GM19328 (cell line): ENCODE results near the gene PAX2.

Experiments used
- ATAC-seq: cut with Tn5 transposase; IDR thresholded peaks from one replicate; pipeline ENCODE4 v1.9.1; 2021; ENCODE audit warnings: mild to moderate bottlenecking, moderate library complexity; ENCODE audit not compliant: unreplicated experiment

PAX2 gene

DNA sequence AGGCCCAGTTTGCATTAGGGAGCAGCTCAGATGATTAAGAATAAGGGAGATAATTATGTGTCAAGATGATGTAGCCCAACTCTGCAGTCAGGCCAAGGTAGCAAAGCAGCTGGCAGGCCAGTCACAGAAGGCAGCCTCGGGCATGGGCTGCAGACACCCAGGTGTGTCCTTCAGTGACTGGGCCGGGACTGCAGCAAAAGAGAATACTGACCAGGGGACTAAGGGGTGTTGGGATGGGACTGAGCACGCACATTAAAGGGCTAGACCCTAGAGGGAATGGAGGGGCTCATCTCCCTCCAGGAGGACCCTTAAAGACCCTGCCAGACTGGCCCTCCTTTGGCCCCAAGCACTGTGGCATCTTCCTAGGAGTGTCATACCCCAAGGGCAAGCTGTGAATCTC is 38.7 kb downstream of the PAX2 start:
- ATAC-seq = no peak

DNA sequence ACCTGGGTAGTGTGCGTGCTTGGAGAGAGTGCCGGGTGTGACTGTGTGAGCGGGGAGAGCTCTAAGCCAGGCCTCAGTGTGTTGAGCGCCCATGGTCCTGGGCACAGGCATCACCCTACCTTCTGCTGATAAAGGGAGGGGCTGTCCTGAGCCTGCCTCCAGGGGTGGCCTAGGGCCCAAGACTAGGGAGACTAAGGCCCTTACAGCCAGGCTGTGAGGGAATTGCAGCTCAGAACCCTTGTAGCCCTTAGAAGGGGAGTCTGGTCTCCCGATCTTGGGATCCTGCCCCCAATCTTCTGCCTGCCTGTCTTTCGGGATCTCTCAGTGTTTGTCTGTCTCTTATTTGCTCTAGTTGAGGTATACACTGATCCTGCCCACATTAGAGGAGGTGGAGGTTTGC is 41.2 kb downstream of the PAX2 start:
- no peak for ATAC-seq

DNA sequence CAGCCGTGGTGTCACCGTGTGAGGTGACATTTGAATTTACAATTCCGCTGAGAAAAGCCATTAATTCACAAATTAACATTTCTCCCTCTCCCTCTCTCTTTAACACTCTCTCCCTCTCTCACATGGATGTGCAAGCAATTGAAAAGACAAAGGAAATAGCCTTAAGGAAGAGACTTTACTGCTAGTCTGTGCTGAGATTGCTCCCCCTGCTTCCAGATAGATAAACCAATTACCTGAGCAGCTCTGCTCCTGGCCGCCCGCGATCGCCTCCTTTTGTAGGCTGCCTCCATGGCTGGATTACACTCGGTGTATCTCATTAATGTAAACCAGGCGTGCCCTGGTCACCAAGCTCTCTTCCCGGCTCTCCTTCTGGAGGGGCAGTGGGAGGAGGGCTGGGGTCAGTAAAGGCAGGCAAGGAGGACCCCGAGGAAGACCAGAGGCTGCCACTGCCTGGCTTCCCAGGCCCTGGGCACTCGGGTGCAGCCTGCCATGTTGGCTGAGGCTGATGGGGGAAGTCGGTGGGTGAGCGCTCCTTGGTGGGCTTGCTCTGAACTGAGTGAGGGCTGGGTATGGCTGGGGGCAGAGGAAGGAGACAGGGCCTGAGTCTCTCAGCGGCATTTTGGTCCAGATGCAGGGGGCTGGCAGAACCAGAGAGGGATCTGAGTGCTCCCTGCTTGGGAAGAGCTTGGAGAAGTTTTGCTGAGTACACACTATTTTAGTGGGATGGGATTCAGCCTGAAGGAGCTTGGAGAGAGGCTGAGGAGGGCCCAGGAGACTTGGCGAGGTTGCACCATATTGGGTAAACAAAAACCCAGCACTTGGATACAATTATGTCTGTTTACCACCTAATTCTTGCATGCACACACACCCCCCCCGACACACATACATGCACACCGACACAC is 42.9 kb downstream of the PAX2 start:
- no peak for ATAC-seq

DNA sequence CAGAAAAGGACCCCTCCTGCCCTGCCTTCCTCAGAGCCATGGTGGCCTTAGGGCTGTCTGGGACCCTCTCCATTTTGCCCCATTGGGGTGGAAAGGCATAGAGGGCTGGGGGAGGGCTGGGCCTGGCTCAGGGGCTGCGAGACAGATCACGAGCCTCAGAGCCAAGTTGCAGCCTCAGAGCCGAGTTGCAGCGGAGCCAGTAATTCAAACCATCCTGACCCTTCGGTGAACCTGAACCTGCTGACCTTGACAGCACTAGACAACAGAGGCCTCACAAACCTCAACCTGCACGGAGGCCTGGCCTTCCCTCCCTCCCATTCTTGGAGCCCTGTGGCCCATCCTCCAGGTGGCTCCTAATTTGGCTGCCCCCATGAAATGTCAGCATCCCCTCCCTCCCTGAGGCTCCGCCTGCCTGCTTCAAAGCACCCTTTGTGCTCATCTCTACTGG is 45.4 kb downstream of the PAX2 start:
- ATAC-seq = no peak

DNA sequence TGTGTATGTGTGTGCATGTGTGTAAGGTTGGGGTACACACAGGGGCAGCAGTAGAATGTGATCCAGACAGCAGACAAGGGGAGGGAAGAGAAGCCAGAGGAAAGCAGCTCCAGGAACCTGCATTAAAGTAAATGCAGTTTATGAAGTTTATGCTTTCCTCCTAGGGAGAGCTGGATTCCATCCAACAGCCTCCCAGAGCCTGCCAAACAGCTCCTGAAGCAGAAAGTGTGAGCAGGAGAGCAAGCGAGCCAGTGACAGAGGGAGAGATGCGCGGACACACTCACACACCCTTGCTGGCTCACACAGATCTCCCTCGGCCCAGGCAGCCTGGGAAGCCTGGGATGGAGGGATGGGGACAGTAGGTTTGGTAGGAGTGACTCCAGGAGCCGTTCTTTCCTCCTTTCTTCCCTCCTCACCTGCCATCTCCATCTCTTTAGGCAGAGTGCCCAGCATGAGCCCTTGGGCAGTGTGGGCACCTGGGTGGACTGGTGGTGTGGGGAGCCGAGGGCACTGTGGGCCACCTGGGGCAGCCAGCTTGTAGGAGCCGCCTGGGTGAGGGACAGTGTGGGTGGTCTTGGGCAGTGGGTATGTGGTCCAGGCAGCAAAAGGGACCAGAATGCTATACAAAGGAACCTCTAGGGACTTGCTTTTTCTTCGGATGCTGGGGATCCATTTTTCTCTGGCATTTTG is 46.1 kb downstream of the PAX2 start:
- no peak for ATAC-seq

DNA sequence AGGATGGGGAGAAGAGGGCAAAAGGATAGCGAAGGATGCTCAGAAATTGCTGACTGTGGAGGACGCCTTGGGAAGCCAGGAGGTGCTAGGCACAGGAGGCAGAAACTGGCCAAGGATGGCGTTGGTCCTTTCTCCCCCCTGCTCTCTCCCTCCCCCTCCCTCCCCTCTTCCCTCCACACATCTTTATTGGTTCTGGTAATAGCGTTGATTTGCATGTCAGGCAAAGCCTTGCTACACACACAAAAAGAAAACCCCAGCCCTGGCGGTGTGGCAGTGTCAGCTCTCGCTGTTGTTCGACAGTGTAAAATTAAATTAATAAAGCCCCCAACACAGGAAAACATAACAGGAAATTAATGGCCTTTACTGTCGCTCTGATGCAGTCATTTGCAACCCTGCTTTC is 47.2 kb downstream of the PAX2 start:
- no peak for ATAC-seq

DNA sequence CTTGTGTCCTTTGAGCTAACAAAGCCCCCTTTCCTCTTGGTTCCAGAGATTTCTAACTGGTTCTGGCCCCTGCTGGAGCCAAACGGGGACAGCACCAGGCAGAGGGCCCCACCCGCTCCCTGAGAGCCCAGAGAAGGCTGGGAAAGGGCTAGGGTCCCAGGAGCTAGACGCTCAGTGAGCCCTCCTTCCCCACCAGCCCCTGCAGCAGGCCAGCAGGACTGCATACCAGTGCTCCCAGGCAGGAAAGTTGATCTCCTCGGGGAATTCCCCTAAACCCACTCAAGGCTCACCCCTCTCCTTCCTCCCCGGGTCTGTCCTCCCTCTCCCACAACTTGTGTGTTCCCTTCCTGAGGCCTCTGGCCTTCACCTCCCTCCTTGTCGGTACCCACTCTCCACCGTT is 47.7 kb downstream of the PAX2 start:
- ATAC-seq = no peak

DNA sequence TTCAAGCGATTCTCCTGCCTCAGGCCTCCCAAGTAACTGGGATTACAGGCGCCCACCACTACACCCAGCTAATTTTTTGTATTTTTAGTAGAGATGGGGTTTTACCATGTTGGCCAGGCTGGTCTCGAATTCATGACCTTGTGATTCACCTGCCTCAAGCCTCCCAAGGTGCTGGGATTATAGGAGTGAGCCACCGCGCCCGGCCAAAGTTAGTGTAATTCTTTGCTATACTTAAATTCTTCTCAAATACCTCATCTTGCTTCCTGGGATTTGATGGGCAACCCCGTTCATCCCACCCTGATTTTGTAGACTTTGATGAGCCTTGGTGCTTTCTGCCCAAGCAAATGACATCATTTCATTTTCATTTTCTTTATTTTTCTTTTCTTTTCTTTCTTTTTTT is 54.5 kb downstream of the PAX2 start:
- ATAC-seq = no peak

DNA sequence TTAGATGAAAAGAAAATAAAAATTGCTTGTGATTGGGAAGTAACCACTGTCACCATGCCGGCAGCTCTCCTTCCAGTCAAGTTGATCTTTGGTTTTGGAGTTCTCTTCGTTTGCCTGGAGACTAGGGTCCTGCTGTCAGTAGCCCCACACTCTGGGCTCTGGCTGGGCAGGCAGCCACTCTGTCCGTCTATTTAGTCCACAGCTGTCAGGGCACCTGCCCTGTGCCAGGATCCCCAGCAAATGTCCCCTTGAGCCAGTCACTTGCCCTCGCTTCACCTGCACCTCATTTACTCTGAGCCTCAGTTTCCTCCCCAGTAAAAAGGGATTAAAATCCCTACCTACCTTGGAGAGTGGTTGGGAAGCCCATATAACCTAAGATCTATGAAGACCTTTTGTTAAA is 55.5 kb downstream of the PAX2 start:
- no peak for ATAC-seq

DNA sequence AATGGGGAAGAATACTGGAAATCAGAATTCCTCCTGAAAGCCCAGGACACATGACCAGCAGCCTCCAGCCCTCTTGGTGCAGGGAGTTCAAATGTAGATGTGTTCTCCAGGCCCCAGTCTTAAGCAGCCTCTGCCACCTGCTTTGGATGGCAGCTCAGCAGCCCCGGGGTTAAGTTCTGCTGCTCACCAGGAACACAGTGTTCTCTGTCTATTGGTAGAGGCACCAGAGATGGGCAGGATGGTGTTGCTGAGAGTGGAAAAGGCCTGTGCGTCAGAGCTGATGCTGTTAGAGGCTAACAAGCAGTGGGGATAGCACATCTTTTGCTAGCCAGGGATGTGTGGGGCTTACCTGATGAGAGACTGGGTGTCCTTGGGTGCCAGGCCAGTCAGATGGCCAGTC is 56.8 kb downstream of the PAX2 start:
- no peak for ATAC-seq

DNA sequence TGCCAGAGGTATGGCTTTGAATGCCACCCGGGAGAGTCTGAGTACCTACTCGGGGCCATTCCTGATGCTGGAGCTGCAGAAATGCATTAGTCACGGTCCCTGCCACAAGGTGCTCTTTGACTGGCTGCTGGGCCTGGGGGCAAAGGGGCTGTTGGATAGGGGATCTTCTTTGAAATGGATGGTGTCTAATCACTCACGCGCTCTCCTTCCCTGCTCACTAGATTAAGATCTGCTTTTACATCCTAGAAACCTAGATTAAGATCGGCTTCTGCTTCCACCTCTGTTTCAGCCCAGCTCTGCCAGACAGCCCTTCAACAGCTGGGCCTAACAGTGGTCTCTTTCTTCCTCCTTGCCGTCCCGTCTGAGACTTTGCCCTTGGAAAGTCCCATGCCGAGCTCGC is 57.2 kb downstream of the PAX2 start:
- ATAC-seq = no peak

DNA sequence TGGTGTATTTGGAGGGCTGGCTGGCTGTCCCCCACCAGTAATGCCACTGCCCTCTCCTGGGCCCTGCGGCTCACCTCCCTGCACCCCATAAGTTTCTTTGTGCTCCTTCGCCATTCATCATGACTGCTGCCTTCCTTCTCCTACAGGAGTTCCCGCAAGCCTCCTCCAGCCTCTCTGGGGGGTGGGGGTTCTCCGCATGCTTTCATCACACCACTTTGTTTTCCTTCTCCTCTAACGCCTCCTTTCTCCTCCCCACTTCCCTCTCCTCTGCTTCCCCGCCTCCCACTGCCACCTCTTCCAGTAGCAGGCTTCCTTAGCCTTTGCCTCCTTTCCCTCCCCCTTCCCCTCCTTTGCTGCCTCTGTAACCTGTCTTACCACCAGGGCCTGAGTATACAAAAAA is 58.1 kb downstream of the PAX2 start:
- ATAC-seq = no peak

DNA sequence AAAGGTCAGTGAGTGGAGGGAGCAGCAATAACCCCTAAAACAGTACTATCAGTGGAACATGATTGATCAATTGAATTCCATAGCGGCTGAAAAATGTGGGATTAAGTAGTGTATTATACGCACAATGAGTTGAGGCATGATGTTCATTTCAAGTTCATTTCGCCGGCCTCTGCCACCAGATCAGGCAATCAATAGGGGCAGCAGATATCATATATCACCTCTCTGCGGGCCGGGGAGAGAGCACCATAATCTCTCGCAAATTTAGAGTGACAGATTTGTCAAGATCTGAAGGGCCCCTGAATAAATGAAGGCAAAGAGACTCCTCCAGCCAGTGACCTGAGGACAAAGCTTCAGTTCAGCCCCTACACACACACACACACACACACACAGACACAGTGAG is 58.5 kb downstream of the PAX2 start:
- no peak for ATAC-seq

DNA sequence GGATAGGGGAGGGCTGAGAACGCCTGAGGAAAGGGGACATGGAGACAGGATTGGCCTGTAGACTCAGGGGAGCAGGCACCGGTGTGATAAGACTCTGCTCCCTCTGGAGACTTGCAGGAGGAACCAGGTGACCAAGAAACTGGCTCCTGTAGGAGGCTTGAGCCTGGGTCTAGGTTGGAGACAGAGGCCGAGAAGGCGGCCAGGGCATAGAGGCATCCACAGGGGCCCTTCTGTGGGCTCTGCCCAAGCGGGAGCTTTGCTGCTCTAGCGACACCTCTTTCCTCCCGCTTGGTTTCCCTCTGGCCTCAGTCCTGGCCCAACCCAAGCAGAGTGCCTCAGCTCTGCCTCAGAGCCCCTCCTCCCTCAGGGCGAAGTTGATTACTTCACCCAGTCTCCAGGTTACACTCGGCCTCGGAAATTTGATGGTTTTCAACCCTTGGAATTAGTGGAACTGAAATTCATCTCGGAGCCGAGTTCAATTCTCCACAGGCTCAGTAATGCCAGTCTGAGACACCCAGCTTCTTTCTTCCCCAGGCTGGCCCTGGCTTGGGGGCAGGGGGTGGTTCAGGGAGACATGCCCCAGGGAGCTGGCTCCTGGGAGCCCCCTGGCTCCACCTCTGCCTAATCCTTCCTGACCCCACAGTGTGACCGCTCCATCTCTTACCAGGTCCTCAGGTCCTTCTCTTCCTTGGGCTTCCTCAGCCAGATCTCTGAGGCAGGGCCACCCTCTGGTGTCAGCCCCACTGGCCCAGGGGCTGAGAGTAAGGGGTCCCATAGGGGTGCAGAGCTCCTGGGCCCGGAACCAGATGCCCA is 60.4 kb downstream of the PAX2 start:
- no peak for ATAC-seq

DNA sequence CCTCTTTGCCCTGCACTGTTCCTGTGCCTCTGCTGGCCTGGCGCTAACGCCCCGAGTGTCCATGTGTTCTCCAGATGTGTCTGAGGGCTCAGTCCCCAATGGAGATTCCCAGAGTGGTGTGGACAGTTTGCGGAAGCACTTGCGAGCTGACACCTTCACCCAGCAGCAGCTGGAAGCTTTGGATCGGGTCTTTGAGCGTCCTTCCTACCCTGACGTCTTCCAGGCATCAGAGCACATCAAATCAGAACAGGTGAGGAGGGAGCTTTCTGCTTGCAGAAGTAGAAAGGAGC is 60.9 kb downstream of the PAX2 start:
- ATAC-seq = no peak

DNA sequence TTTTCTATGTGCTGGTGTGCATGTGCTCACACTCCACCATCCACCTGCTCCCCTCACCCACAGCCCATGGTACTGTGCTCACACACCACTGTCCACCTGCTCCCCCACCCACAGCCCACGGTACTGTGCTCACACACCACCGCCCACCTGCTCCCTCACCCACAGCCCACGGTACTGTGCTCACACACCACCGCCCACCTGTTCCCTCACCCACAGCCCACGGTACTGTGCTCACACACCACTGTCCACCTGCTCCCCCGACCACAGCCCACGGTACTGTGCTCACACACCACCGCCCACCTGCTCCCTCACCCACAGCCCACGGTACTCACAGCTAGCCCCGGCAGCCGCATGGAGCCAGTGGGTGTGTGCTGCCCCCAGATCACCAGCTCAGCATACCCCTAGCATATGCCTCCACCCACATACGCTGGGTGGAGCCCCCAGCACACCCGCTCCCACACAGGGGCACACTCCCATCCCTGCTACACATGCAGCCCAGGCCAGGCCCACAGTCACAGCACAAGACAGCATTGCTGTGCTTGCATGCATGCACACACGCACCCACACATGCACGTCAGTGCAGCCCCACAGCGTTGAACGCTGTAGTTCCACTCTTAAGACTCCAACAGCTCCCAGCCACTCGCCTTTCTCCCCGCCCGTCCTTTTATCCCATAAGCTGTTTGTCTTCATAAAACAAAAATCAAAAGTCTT is 62.0 kb downstream of the PAX2 start:
- no peak for ATAC-seq

DNA sequence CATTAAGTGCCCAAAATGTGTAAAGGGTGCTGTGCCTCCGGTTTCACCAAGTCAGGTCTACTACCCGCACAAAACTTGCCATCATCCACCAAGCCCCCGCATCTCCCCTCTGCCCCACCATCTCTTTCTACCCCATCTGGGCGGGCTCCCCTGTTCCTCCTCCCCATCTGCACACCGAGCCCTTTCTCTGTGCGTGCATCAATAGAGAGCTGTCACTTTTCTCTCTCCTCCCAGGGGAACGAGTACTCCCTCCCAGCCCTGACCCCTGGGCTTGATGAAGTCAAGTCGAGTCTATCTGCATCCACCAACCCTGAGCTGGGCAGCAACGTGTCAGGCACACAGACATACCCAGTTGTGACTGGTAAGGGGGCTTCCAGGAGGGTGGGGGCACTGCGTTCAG is 63.5 kb downstream of the PAX2 start:
- ATAC-seq = no peak

DNA sequence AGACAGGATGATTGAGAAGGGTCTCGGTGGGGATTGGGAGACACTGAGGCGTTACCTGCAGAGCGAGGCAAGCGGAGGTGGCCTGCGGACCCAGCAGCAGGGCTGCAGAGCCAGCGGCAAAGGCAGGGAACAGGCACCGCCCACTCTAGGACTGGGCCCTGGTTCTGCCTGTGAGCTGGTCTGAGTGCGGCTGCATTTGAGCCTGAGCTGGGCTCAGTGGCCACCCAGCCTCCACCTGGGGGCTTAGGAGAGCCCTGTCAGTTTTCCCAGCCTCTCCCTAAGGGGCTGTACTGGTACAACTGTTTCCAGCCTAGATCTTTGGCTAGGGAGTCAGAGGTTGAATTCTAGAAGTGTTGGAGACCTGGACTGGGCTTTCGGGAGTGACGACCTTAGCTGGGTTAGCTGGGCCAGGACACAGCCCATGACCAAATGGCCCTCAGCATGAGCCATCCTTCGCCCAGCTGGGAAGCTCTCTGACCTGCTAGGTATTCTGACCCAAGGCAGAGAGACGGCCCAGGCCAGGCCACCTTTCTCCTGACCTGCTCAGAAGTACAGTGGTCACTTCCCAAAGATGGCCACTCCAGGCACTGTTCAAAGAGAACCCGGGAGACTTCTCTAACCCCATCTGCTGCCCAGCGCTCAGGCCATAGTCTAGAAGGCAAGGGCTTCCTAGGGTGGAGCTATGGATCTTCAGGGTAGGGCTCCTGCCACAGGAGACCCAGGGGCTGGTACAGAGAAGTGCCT is 64.9 kb downstream of the PAX2 start:
- ATAC-seq = no peak

DNA sequence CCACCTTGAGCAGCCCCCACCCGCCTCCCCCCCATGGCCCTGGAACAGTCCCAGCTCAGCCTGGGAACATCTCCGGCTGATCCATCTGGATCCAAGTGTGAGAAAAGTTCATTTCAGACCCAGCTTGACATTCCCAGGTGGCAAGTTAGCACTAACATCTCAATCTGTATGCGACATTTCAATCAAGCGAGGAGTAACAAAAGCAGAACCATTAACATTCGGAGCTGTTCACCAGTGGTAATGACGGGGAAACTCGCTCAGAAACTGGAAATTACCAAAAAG is 65.4 kb downstream of the PAX2 start:
- ATAC-seq = no peak

DNA sequence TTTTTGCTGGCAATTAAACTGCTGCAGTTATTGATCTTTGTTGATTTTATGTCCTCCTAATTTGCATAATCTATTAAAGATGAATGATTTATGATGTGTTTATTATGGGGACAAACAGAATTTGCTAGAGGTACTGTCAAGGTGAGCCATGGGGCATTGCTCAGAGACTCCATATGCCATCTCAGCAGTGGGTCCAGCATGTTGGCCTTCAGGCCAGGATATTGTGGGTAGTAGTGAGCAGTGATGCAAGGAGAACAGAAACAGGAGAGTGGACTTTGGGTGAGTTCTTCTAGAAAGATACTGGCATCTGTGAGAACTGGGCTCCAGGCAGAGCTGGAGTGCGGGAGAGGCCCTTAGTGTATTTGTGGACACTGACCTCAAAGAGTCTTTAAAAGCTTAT is 65.9 kb downstream of the PAX2 start:
- no peak for ATAC-seq
